Measurements from ENCODE around the gene TMEM212.

Gene TMEM212

DNA sequence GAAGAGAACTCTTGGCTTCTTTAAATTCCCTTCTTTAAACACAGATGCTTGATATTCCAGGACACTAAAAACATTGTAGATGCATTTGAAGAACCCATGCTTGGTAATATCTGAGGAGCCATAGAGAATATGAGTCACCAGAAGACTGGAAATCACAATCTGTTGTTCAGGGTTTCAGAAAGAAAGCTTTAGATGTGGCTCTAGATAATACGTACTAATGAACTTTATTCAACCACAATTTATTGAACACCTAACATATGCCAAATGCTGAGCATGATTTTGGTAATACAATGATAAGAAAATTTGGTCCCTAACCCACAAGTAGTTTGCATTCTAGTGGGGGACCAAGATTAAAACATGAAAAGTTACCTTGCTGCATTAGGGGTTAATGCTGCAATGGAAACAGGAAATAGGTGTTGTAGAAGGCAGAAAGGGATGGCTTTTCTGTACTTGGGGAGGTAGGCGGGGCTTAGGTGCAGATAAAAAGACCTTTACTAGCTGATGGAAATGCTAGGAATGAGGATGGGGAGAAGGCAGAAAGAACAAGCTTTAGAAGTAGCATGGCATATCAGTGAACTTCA lies 21.3 kb upstream of the TMEM212 start:
- TF ChIP-seq, protein P1, sequence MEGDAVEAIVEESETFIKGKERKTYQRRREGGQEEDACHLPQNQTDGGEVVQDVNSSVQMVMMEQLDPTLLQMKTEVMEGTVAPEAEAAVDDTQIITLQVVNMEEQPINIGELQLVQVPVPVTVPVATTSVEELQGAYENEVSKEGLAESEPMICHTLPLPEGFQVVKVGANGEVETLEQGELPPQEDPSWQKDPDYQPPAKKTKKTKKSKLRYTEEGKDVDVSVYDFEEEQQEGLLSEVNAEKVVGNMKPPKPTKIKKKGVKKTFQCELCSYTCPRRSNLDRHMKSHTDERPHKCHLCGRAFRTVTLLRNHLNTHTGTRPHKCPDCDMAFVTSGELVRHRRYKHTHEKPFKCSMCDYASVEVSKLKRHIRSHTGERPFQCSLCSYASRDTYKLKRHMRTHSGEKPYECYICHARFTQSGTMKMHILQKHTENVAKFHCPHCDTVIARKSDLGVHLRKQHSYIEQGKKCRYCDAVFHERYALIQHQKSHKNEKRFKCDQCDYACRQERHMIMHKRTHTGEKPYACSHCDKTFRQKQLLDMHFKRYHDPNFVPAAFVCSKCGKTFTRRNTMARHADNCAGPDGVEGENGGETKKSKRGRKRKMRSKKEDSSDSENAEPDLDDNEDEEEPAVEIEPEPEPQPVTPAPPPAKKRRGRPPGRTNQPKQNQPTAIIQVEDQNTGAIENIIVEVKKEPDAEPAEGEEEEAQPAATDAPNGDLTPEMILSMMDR (IDR thresholded peaks at IDR 0.05; ENCODE audit: control insufficient read depth, insufficient read depth, low read depth, low read length, missing control alignments) = no peak
- DNase-seq (ENCODE audit: low read depth) = no peak
- no peak overlapping the region for H3K4me3 ChIP-seq (ENCODE audit: control insufficient read depth, low read depth, low read length)

DNA sequence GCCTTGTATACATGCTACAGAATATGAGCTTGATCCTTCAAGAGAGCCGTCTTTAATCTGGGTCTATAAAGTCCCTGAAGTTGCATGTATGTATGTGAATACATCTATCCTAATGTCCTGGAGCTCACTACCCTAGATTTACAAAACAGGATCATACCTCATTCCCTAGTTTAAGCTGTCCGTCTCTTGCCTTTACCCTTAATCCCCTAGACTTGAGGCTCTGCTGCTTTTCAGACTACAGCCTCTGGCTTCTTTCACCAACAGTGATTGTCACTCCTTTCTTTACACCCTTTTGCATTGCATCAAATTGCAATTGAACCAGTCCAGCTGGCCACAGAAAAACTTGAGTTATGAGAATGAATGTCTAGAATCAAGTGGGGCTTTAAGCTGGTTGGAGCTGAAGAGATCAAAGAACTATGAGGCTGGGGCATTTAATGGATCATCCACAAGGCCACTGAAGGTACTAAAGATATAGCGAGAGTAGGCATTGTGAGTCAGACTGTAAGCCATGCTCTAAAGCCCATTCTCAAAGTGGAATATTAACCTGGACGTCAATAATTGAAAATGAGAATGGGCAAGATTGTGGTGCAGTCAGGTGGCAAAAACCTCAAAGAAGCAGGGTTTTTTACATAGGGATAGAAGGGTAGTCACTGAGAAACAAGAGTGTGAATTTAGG lies 20.6 kb upstream of the TMEM212 start:
- H3K4me3 ChIP-seq (ENCODE audit: control insufficient read depth, low read depth, low read length) = no peak overlapping the region
- TF ChIP-seq, protein P1 (IDR thresholded peaks at IDR 0.05; ENCODE audit: control insufficient read depth, insufficient read depth, low read depth, low read length, missing control alignments) = no peak
- no peak for DNase-seq (ENCODE audit: low read depth)

DNA sequence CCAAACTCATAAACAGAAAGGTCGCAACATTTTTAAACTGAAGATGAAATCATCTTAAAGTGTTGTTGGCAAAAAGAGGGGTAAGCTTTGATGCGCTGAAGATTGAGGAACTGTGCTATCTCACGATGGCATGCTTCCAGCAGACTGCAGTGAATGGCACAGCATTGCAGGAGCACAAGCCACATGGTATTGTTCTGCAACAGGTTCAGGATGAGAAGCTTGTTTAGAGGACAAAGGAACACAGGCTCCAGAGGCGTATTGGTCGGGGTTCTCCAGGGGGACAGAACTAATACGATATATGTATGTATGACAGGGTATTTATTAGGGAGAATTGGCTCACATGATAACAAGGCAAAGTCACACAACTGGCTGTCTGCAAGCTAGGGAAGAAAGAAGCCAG lies 19.0 kb upstream of the TMEM212 start:
- no peak for DNase-seq (ENCODE audit: low read depth)
- H3K4me3 ChIP-seq (ENCODE audit: control insufficient read depth, low read depth, low read length) = no peak overlapping the region
- TF ChIP-seq, protein P1 (IDR thresholded peaks at IDR 0.05; ENCODE audit: control insufficient read depth, insufficient read depth, low read depth, low read length, missing control alignments) = no peak

DNA sequence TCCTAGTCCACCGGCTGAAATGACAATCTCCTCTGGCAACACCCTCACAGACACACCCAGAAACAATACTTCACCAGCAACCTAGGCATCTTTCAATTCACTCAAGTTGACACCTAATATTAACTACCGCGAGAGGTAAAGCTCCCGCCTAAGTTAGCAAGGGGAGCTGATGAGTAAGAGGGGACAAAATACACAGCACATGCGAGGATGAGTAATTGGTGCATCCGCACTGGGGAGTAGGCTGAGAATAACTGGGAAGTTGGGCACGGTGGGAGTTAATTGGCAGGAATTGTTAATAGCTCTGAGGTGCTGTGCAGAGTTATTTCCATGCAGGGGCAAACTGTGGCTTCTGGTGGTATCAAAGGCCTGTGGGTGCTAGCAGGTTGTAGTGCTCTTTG lies 18.3 kb upstream of the TMEM212 start:
- DNase-seq (ENCODE audit: low read depth) = no peak
- H3K4me3 ChIP-seq (ENCODE audit: control insufficient read depth, low read depth, low read length) = no peak overlapping the region
- TF ChIP-seq, protein P1 (IDR thresholded peaks at IDR 0.05; ENCODE audit: control insufficient read depth, insufficient read depth, low read depth, low read length, missing control alignments) = no peak

DNA sequence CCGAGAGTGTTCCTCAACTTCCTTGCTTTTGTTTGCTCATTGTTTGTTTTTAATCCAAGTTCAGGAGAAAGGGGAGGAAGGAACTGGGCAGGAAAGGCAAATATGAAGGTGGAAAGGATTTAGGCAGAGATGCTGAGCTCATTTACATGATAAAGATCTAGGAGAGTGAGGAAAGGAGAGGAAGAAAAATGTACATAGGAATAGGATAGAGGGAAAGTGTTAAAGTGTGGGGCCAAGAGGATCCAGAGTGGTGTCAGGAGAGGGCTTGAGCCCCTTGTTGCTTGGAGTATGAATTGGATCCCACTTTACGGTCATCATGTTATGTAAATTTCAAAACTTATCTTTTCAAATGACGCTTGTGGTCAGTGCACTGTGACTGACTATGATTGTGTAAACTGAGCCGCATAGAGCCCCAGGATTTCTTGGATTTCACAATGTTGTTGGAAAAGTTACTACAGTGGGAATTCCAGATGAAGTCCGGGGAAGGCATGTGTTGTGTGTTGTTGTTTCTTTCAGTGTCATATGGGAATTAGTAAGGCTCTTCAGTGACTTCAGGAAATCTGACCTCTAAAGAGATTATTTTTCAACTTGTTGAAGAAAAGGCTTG lies 17.8 kb upstream of the TMEM212 start:
- TF ChIP-seq, protein P1 (IDR thresholded peaks at IDR 0.05; ENCODE audit: control insufficient read depth, insufficient read depth, low read depth, low read length, missing control alignments) = no peak
- H3K4me3 ChIP-seq (ENCODE audit: control insufficient read depth, low read depth, low read length) = no peak overlapping the region
- DNase-seq (ENCODE audit: low read depth) = peak; percentile 89

DNA sequence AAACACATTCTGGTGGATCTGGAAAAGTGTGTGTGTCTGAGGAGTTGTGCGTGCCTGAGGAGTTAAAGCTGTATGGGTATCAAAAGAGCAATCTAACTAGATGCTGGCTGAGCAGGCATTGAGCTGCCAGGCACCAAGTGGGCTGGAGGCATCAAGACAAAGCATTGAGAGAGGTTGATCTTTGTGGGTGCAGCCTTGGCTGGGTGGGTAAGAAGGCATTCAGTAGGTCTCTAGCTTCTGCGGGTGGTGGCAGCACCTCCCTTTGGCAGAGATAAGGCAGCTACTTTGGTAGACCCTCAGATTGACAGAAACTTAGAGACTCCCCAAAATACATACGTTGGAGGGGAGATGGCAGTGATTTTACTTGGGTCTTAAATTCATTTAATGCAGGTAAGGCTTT lies 15.8 kb upstream of the TMEM212 start:
- TF ChIP-seq, protein P1 (IDR thresholded peaks at IDR 0.05; ENCODE audit: control insufficient read depth, insufficient read depth, low read depth, low read length, missing control alignments) = no peak
- no peak overlapping the region for H3K4me3 ChIP-seq (ENCODE audit: control insufficient read depth, low read depth, low read length)
- no peak for DNase-seq (ENCODE audit: low read depth)

Measured in AG09309 (cell line).